PC-3 (cell line): ENCODE results near the gene ANKFN1. TPM values are rescaled to one million over a fixed set of nuclear protein-coding genes. Genes with fewer than 3 reads are reported as not detected.

Experiments
- ATAC-seq: fragments of 200-7000 bp; cut with Tn5 transposase; 2 replicates; pipeline ENCODE4 v1.9.1; 2020; ENCODE audit warnings: mild to moderate bottlenecking, moderate library complexity
- BruUV-seq: library from RNA; stranded (reverse); fragments of 400-500 nt; replicated peaks from 2 replicates; lab custom pipeline; 2021; lab: Mats Ljungman, UMichigan
- CTCF ChIA-PET: fragments of 300-600 bp; sonication (Branson Sonifier 250); formaldehyde crosslinking; loops from one replicate; lab custom pipeline; 2022; ENCODE audit warnings: antibody characterized with exemption; lab: Charles Lee
- POLR2A ChIA-PET: fragments of 300-600 bp; sonication (Branson Sonifier 250); formaldehyde crosslinking; loops from one replicate; lab custom pipeline; 2022; ENCODE audit warnings: antibody characterized with exemption; ENCODE audit not compliant: unreplicated experiment; lab: Charles Lee
- DNase-seq: peaks from one replicate; pipeline ENCODE4 v3.0.0-alpha.2; 2015
- H2AFZ ChIP-seq: fragments of 300-600 bp; sonication (generic); 2 replicates; pipeline ENCODE4 v1.6.0; 2016; ENCODE audit warnings: antibody characterized with exemption, low read length
- H3F3A ChIP-seq: fragments of 300-600 bp; sonication (generic); one replicate; pipeline ENCODE4 v1.6.0; 2017; ENCODE audit warnings: antibody characterized with exemption, low read length, control low read depth, mild to moderate bottlenecking; ENCODE audit not compliant: unreplicated experiment
- H3K27ac ChIP-seq: fragments of 300-600 bp; sonication (generic); 2 replicates; pipeline ENCODE4 v1.5.1; 2016; ENCODE audit warnings: mild to moderate bottlenecking, low read length
- H3K27me3 ChIP-seq: fragments of 300-600 bp; sonication (generic); 2 replicates; pipeline ENCODE4 v1.6.1; 2016; ENCODE audit warnings: low read length, mixed read lengths
- H3K36me3 ChIP-seq: fragments of 300-600 bp; sonication (generic); 2 replicates; pipeline ENCODE4 v1.6.1; 2016; ENCODE audit warnings: low read depth, mixed run types, low read length, mixed read lengths
- H3K4me1 ChIP-seq: fragments of 300-600 bp; sonication (generic); 2 replicates; pipeline ENCODE4 v1.5.1; 2016; ENCODE audit warnings: low read length; ENCODE audit not compliant: insufficient read depth
- H3K4me2 ChIP-seq: fragments of 300-600 bp; sonication (generic); 2 replicates; pipeline ENCODE4 v1.6.0; 2016; ENCODE audit warnings: low read length
- H3K4me3 ChIP-seq: fragments of 300-600 bp; sonication (generic); 2 replicates; pipeline ENCODE4 v1.5.1; 2016; ENCODE audit warnings: mild to moderate bottlenecking, low read length, mixed read lengths
- H3K79me2 ChIP-seq: fragments of 300-600 bp; sonication (generic); 2 replicates; pipeline ENCODE4 v1.6.1; 2017; ENCODE audit warnings: low read length, mixed read lengths
- H3K9ac ChIP-seq: fragments of 300-600 bp; sonication (generic); 2 replicates; pipeline ENCODE4 v1.6.0; 2016; ENCODE audit warnings: mild to moderate bottlenecking, low read length
- H3K9me2 ChIP-seq: fragments of 300-600 bp; sonication (generic); replicated peaks from 2 replicates; pipeline ENCODE4 v1.6.1; 2016; ENCODE audit warnings: mixed run types, low read length, mixed read lengths
- H3K9me3 ChIP-seq: fragments of 300-600 bp; sonication (generic); 2 replicates; pipeline ENCODE4 v1.6.1; 2016; ENCODE audit warnings: low read length, mixed read lengths
- H4K20me1 ChIP-seq: fragments of 300-600 bp; sonication (generic); 2 replicates; pipeline ENCODE4 v1.6.1; 2016; ENCODE audit warnings: low read length, mixed read lengths
- CTCF ChIP-seq: fragments of 300-600 bp; sonication (generic); conservative IDR thresholded peaks from 2 replicates; pipeline ENCODE4 v1.5.1; 2017; ENCODE audit warnings: antibody characterized with exemption, low read depth, mild to moderate bottlenecking, low read length
- EZH2 ChIP-seq: fragments of 300-600 bp; sonication (generic); IDR thresholded peaks from one replicate; pipeline ENCODE4 v1.6.1; 2017; ENCODE audit warnings: antibody characterized with exemption, mild to moderate bottlenecking, low read length; ENCODE audit not compliant: unreplicated experiment
- EZH2phosphoT487 ChIP-seq: fragments of 300-600 bp; sonication (generic); IDR thresholded peaks from 2 replicates; pipeline ENCODE4 v1.6.1; 2018; ENCODE audit warnings: mild to moderate bottlenecking, antibody characterized with exemption, low read length, borderline replicate concordance
- intact Hi-C: fragments of 100-400 bp; cut with micrococcal nuclease; formaldehyde crosslinking; loops from 2 replicates; pipeline ENCODE4 v1.9.0; 2023
- total RNA-seq: library from RNA; depleted of rRNA; stranded (reverse); fragments of >200 nt; gene quantifications from 2 replicates; pipeline ENCODE4 v1.2.3, GENCODE V29; 2014

ANKFN1 gene
- total RNA-seq, 1 experiment from 2014 or later = not detected

- H3K27ac ChIP-seq = no peak overlapping the region
- H4K20me1 ChIP-seq = no peaks in the 10 kb centered on the region
- ChIA-PET POLR2A (no interaction called here), CTCF (no interaction called here)
- H3K4me3 ChIP-seq = no peak overlapping the region
- ATAC-seq (no peak), DNase-seq (no peak)
- no peak for TF ChIP-seq EZH2
- no peak for TF ChIP-seq CTCF
- TF ChIP-seq EZH2phosphoT487 = no peak
- no peak overlapping the region for H3K9ac ChIP-seq
- no TSS peak for BruUV-seq
- no peak overlapping the region for H3K4me2 ChIP-seq
- H3K79me2 ChIP-seq = no peaks in the 10 kb centered on the region
- H2AFZ ChIP-seq = no peak overlapping the region
- H3K9me2 ChIP-seq = no peaks in the 10 kb centered on the region
- H3F3A ChIP-seq = no peaks in the 10 kb centered on the region
- intact Hi-C loops = no loop called here
- H3K36me3 ChIP-seq = no peaks in the 10 kb centered on the region
- H3K4me1 ChIP-seq = no peaks in the 10 kb centered on the region
- H3K9me3 ChIP-seq = no peaks in the 10 kb centered on the region
- H3K27me3 ChIP-seq = no peaks in the 10 kb centered on the region
Observed at GRCh38 chr17:56177361-56177760, 24.1 kb downstream of the ANKFN1 start.

GRCh38 chr17:56178203-56178602, 24.9 kb downstream of the ANKFN1 start:
- TF ChIP-seq EZH2 = no peak
- TF ChIP-seq CTCF = no peak
- TF ChIP-seq EZH2phosphoT487 = no peak
- Histone ChIP-seq H3K4me1 (no peaks in the 10 kb centered on the region), H3K27ac (no peak overlapping the region), H3K9me3 (no peaks in the 10 kb centered on the region), H3K79me2 (no peaks in the 10 kb centered on the region), H3K9me2 (no peaks in the 10 kb centered on the region), H3F3A (no peaks in the 10 kb centered on the region), H3K9ac (no peak overlapping the region), H4K20me1 (no peaks in the 10 kb centered on the region), H3K36me3 (no peaks in the 10 kb centered on the region), H3K27me3 (no peaks in the 10 kb centered on the region), H2AFZ (no peak overlapping the region), H3K4me2 (no peak overlapping the region), H3K4me3 (no peak overlapping the region)
- DNase-seq (no peak), ATAC-seq (no peak)
- POLR2A ChIA-PET = no interaction called here
- BruUV-seq = no TSS peak
- intact Hi-C loops = no loop called here
- CTCF ChIA-PET = no interaction called here

GRCh38 chr17:56182081-56182480, 28.8 kb downstream of the ANKFN1 start:
- Histone ChIP-seq H3K27ac (no peak overlapping the region), H2AFZ (no peak overlapping the region), H3K9ac (no peak overlapping the region), H3K36me3 (no peaks in the 10 kb centered on the region), H3K79me2 (no peaks in the 10 kb centered on the region), H3K4me1 (no peaks in the 10 kb centered on the region), H4K20me1 (no peaks in the 10 kb centered on the region), H3K4me3 (no peak overlapping the region), H3K9me2 (no peaks in the 10 kb centered on the region), H3K9me3 (peaks cover 10% of the 10 kb centered on the region; the same call in 1 of the 2 replicates), H3K27me3 (no peaks in the 10 kb centered on the region), H3F3A (no peaks in the 10 kb centered on the region), H3K4me2 (no peak overlapping the region)
- ChIA-PET CTCF (no interaction called here), POLR2A (no interaction called here)
- TF ChIP-seq EZH2 (no peak), EZH2phosphoT487 (no peak), CTCF (no peak)
- BruUV-seq = no TSS peak
- DNase-seq (no peak), ATAC-seq (no peak)
- intact Hi-C loops = no loop called here
